GM21723 (cell line): ENCODE data around the gene RRAGD.

Experiments used
- ATAC-seq: cut with Tn5 transposase; IDR thresholded peaks from one replicate; pipeline ENCODE4 v1.9.1; 2021; ENCODE audit warnings: mild to moderate bottlenecking, moderate library complexity; ENCODE audit not compliant: unreplicated experiment

RRAGD gene

DNA sequence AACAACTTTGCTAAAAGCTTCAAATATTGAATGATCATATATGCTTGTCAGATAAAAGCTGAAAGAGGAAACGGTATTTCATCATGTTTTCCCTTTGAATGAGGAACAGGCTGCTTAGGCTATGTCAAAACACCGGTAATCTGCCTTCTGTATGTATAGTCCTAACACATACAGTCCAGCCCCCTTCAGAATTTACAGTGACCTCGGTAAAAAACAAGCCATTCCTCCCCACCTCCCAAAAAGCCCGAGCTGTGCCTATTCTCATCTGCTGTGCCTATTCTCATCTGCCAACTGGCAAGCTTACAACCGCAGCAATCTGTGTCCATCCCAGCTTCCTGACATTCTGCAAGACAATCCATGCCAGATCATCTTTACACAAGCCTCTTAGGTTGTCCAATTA is 32.8 kb downstream of the RRAGD start:
- ATAC-seq: no peak

DNA sequence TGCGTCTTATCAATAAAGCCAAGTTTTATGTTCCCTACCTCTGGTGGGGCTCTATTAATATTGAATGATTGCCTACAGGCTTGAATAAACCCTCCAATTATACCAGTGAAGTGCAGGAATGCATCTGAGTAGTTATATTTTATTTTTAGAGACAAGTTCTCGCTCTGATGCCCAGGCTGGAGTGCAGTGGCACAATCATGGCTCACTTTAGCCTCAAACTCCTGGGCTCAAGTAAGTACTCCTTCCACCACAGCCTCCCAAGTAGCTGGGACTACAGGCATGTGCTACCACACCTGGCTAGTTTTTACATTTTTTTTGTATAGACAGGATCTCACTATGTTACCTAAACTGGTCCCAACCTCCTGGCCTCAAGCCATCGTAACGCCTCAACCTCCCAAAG is 33.4 kb downstream of the RRAGD start:
- ATAC-seq: no peak

- ATAC-seq: peak; percentile 65
Measured at GRCh38 chr6:89375427-89376267, 36.4 kb downstream of the RRAGD start.

- peak; percentile 63 for ATAC-seq
Measured at GRCh38 chr6:89372506-89372901, 39.6 kb downstream of the RRAGD start.

- ATAC-seq: peak; percentile 75
Measured at GRCh38 chr6:89371849-89372505, 40.1 kb downstream of the RRAGD start.

DNA sequence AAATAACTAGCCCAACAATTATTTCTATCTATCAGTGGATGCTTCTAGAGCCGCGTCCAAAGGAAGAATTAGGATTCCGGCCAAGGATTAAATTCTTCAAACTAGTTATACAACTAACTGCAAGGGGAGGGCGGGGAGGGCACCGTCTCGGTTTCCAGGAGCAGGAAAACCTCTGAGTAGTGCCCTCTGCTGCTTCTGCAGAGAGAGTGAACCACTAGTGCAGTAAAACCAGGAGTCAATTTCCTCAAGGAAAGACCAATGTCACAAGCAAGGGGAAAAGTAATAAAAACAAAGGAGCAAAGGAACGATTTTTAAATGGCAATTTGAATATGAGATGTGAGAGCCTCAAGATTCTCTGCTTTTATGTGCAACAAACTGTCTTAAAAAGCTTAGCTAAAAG is 43.1 kb downstream of the RRAGD start:
- no peak for ATAC-seq

- ATAC-seq: no peak
Measured at GRCh38 chr6:89368107-89368506, 44.0 kb downstream of the RRAGD start.

DNA sequence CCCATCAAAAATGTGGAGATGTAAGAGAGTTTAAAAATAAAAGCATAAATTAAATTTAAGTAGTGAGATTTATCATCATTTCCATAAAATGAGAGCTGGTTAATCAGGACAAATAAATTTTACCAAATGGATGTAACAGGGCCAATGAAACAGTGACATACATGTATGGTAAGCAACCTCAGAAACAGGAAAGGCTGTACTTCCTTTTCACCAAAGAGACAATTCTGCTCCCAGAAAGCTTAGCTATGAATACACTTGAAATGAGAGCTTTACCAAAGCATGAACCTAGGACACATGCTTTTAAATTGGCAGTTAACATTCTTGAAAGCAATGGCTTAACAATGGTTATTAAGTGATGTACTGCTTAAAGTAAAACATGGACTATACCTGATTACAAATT is 47.5 kb downstream of the RRAGD start:
- no peak for ATAC-seq

GRCh38 chr6:89361171-89361570 is 50.9 kb downstream of the RRAGD start:
- no peak for ATAC-seq

- ATAC-seq: peak; percentile 55
Measured at GRCh38 chr6:89360415-89360999, 51.6 kb downstream of the RRAGD start.

DNA sequence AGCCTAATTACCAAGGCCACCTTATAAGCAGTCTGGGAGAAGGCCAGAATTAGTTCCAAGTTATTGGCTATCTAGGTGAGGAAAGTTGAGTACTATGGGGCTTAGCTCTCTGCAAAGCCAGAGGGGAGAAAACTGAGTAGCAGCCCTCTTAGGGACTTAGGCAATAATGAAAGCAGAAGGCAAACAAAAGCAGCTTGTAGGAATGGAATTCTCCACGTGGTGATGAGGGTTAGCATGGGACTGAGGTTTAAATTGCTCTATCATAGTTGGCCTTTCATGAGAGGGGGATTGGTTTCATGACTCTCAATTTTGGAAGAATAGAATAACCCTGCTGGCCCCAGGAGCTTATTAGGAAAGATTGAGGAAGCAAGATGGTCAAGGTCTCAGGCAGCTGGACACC is 52.5 kb downstream of the RRAGD start:
- no peak for ATAC-seq

DNA sequence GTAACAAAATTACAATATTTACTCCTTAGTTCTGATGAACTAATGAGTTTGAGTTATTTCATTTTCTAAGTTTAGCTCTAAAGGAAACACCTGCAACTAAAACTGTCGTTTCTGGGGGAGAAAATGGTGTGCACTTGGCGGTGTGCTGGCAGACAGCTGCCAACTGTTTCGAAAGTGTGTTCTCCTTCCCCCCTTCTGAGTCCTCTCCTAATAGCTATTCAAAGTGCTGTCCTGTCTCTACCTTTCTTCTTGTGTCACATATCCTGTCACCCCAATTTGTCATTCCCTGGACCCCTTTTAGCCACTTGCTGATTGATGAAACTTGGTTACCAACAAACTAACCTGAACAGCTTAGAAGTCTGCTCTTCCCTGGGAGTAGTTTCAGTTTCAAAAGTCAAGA is 54.7 kb downstream of the RRAGD start:
- peak; percentile 48 for ATAC-seq

DNA sequence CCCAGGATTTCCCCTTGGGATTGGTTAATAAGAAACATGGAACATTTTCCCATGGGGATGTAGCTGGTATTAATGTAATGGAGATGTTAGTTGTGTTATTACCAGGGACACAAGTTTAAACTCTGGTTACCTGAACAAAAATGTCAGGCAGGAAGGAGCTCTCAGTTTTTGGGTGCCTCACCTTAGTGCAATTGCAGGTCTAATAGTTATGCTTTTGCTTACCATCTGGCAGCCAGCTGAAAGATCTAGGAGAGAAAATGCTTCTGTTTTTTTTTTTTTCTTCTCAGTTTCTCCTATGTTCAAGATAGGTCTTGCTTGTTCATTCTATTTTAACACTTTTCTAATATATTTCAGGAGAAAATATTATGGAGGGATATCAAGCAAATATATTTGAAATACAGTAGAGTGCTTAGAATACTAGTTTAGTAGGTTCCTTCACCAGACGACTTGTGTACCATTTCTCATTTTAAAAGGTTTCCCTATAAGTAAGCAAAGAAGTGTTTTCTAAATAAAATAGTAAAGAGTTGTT is 55.4 kb downstream of the RRAGD start:
- no peak for ATAC-seq

GRCh38 chr6:89355511-89356194 is 56.4 kb downstream of the RRAGD start:
- no peak for ATAC-seq

DNA sequence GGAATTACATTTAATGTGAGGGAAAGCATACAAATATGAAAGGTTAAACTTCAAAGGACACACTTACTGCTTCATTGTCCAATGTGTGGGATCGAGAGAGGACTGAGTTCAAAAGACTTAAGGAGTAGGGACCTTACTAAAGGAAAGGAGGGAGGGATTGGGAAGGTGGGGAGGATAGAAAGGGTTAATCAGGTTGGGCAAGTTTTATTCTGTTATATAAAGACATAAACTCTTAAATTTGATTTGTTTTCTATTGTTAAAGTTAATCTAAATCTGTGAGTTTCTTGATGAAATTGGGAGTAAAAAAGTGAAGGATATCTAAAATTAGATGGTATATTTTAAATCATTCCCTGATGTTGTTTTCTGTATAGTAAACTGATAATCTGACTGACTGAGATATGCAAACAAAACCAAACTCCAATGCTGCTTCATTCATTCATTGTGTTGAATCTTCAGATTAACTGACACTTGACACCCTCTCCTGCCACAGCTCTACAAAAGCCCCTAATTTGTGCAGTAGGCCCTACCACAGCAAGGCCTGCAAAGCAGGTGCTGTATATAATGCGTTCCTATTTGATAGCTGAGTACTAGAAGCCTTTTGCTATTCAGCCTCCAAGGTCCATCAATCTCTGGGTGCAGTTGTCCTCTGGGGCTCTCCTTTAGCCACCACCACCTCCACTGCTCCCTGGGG is 58.2 kb downstream of the RRAGD start:
- ATAC-seq: no peak

DNA sequence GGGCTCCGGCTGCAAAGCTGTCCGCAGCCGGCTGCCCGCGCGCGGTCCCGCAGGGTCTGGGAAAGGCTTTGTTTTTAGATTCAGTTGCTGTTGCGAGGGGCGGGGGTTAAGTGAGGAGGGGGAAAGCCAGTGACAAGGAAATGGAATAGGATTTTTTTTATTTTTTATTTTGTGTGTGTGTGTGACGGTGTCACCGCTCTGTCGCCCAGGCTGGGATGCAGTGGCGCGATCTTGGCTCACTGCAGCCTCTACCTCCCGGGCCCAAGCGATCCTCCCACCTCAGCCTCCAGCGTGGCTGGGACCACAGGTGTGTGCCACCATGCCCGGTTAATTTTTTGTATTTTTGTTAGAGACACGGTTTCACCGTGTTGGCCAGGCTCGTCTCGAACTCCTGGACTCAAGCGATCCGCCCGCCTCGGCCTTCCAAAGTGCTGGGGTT is 58.9 kb downstream of the RRAGD start:
- ATAC-seq: no peak

- ATAC-seq: peak; percentile 60
Measured at GRCh38 chr6:89352278-89353117, 59.6 kb downstream of the RRAGD start, which contains the start of gene UBE2J1. TSS of gene UBE2J1 (minus strand) at chr6:89352722. CDS start at chr6:89352569, 153 bp downstream.

- ATAC-seq: no peak
Measured at GRCh38 chr6:89351671-89352277, 60.3 kb downstream of the RRAGD start.
